Esophagus muscularis mucosa (tissue), 4 donors: ENCODE measurements around the gene NTF3. TPM values are rescaled to one million over a fixed set of nuclear protein-coding genes. Genes with fewer than 3 reads are reported as not detected.

Experiments
- DNase-seq: peaks from one replicate; pipeline ENCODE4 v3.0.0-alpha.2; 2017; ENCODE audit errors: extremely low spot score
- H3K27ac ChIP-seq, 4 donors: fragments of 200-600 bp; sonication (generic); replicated peaks in 1 of 4; 1 replicate in 3 of 4; 2 replicates in 1 of 4; pipeline ENCODE4 v1.5.1; 2016 to 2019; ENCODE audit warnings: mild to moderate bottlenecking in 1 of 4
- H3K27me3 ChIP-seq, 4 donors: fragments of 200-600 bp; sonication (generic); one replicate each; pipeline versions ENCODE4 v1.5.1 to v1.6.0; 2016 to 2019
- H3K36me3 ChIP-seq, 4 donors: fragments of 200-600 bp; sonication (generic); one replicate each; pipeline ENCODE4 v1.5.1; 2016 to 2019
- H3K4me1 ChIP-seq, 4 donors: fragments of 200-600 bp; sonication (generic); one replicate each; pipeline ENCODE4 v1.5.1; 2016 to 2019
- H3K4me3 ChIP-seq, 4 donors: fragments of 200-600 bp; sonication (generic); 1 replicate in 2 of 4; 2 replicates in 2 of 4; pipeline ENCODE4 v1.5.1; 2016 to 2019; ENCODE audit warnings: mild to moderate bottlenecking in 4 of 4, moderate library complexity in 1 of 4
- H3K9me3 ChIP-seq, 4 donors: fragments of 200-600 bp; sonication (generic); 1 replicate in 3 of 4; 2 replicates in 1 of 4; pipeline ENCODE4 v1.5.1; 2016 to 2019
- EP300 ChIP-seq: sonication (generic); formaldehyde crosslinking; IDR thresholded peaks from one replicate; pipeline ENCODE4 v1.6.1; 2017; ENCODE audit warnings: antibody characterized with exemption
- POLR2A ChIP-seq: fragments of 450-650 bp; IDR thresholded peaks from one replicate; pipeline ENCODE4 v1.6.1; 2017; ENCODE audit warnings: antibody characterized with exemption, moderate library complexity, mild to moderate bottlenecking, low read depth
- POLR2AphosphoS5 ChIP-seq, 2 donors: sonication (generic); formaldehyde crosslinking; IDR thresholded peaks; one replicate each; pipeline ENCODE4 v1.6.1; 2017; ENCODE audit warnings: antibody characterized with exemption in 2 of 2
- WGBS: methylation state at CpG from one replicate; pipeline ENCODE4 v1.1.5; 2018; 5-methylcytosine and 5-hydroxymethylcytosine counted together
- intact Hi-C: fragments of 100-400 bp; cut with DNase I; formaldehyde crosslinking; loops from one replicate; pipeline ENCODE4 v1.15.1; 2023
- total RNA-seq, 4 donors: library from RNA; depleted of rRNA; stranded (reverse); fragments of >200 nt; gene quantifications; one replicate each; pipeline versions ENCODE4 v1.1.0 to v1.2.1, GENCODE V29; 2016
- TF ChIP-seq, protein P1 (sequence below), 3 experiments: fragments of 200-600 bp in 2 of 3; fragments of 450-650 bp in 1 of 3; sonication (generic) in 2 of 3; IDR thresholded peaks; one replicate each; pipeline ENCODE4 v1.5.1; 2017 to 2019; ENCODE audit warnings: antibody characterized with exemption in 3 of 3, mild to moderate bottlenecking in 2 of 3, moderate library complexity in 1 of 3

Gene NTF3
- total RNA-seq, 4 donors from 2014 or later: 0.71 to 1.2 (median 1.0) TPM; not detected in 1

DNA sequence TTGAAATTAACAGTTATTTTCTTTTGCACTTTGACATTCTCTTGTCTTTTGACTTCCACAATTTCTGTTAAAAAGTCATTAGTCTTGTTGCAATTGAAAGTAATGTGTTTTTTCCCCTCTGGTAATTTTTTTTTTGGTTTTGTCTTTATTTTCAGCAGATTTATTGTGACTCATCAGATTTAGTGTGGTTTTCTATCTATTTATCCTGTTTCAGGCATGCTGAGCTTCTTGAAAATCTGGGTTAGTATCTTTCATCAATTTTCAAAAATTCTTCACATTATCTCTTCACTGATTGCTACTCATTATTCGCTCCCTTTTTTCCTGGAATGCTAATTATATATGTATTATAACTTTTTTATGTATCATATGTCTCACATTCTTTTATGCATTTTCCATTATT, 15.3 kb upstream of the NTF3 start:
- 100% methylated on average over 1 of the region's 1 CpG for WGBS
- no peak for DNase-seq

DNA sequence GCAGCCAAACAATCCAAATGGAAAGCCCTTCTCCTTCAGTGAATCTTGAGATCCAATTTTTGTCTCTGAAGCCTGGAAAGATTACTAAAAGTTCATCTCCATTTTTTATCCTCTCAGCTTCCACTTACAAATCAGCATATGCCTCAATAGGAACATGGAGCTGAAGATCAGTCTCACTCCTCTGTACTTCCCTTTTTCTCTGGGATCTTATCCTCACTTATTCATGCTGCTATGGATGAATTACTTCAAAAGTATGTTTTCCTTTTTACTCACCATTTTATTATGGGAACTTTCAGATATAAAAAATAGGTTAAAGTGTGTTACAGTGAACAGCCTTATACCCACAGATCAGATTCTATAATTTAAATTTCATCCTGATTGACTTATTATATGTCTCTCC, 14.4 kb upstream of the NTF3 start:
- Histone ChIP-seq H3K4me1 (no peaks in the 10 kb centered on the region), H3K9me3 (peaks cover 0 to 4% (median 0%) of the 10 kb centered on the region in 4 donors), H3K36me3 (no peaks in the 10 kb centered on the region), H3K27ac (no peak overlapping the region), H3K4me3 (no peak overlapping the region), H3K27me3 (peaks cover 0 to 7% (median 0%) of the 10 kb centered on the region in 4 donors)
- no peak for DNase-seq
- intact Hi-C loops: no loop called here
- TF ChIP-seq EP300: no peak
- TF ChIP-seq POLR2AphosphoS5 (IDR thresholded peaks at IDR 0.05): no peak
- TF ChIP-seq, protein P1, sequence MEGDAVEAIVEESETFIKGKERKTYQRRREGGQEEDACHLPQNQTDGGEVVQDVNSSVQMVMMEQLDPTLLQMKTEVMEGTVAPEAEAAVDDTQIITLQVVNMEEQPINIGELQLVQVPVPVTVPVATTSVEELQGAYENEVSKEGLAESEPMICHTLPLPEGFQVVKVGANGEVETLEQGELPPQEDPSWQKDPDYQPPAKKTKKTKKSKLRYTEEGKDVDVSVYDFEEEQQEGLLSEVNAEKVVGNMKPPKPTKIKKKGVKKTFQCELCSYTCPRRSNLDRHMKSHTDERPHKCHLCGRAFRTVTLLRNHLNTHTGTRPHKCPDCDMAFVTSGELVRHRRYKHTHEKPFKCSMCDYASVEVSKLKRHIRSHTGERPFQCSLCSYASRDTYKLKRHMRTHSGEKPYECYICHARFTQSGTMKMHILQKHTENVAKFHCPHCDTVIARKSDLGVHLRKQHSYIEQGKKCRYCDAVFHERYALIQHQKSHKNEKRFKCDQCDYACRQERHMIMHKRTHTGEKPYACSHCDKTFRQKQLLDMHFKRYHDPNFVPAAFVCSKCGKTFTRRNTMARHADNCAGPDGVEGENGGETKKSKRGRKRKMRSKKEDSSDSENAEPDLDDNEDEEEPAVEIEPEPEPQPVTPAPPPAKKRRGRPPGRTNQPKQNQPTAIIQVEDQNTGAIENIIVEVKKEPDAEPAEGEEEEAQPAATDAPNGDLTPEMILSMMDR (IDR thresholded peaks at IDR 0.05): no peak
- TF ChIP-seq POLR2A: no peak

More for the DNA sequence above, 15.3 kb upstream of the NTF3 start:
- Histone ChIP-seq H3K4me3 (no peak overlapping the region), H3K27ac (no peak overlapping the region), H3K9me3 (peaks cover 0 to 11% (median 5%) of the 10 kb centered on the region in 4 donors), H3K27me3 (peaks cover 0 to 7% (median 0%) of the 10 kb centered on the region in 4 donors), H3K36me3 (no peaks in the 10 kb centered on the region), H3K4me1 (no peaks in the 10 kb centered on the region)
- intact Hi-C loops: no loop called here
- TF ChIP-seq, protein P1 (IDR thresholded peaks at IDR 0.05): no peak
- TF ChIP-seq POLR2AphosphoS5 (IDR thresholded peaks at IDR 0.05): no peak
- TF ChIP-seq POLR2A: no peak
- no peak for TF ChIP-seq EP300

DNA sequence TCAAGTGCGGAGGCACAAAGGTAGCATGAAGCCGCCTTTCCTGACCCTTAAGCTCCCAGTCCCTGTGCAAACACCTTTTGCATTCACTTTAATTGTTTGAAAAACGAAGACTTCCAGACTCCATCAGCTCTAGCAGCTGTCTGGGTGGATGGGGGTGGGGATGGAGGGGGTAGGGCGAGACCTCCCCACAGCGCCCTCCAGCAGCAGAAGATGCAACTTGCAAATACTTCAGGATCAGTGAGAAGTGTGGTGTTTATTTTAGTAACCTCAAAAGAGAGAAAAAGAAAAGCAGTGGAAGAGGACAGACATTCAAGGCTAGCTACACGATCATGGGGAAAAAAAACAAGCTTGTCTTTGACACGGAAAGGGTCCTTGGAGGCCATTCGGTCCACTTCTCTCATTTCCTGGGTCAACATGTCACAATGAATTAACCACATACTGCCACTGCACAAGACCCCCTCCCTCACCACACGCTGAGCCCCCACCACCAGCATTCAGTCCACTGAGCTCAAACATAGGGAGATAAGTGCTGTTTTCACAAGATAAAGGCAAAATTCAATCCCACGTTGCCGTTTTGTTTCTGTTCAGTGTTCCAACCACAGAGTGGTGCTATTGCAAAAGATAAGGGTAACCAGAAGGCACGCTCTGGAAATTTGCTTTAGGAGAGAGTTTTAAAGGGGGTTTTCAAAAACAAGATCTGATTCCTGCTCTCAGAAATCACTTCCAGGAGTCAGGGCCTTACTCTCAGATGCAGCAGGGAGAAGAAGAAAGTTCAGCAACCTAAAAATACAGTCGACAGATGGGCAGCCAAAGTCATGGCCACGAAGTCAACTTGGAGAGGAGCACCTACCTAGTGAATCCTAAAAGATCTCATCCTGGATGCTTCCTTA, 3.3 kb upstream of the NTF3 start:
- peak; percentile 89 for DNase-seq
- 31% methylated on average over 14 of the region's 14 CpGs for WGBS
- TF ChIP-seq EP300: no peak
- TF ChIP-seq, protein P1 (IDR thresholded peaks at IDR 0.05): peak in 2 of 3 experiments; percentile 33 to 35
- intact Hi-C loops: no loop called here
- Histone ChIP-seq H3K4me3 (no peak overlapping the region), H3K27ac (no peak overlapping the region), H3K27me3 (peaks cover 0 to 83% (median 39%) of the 10 kb centered on the region in 4 donors), H3K36me3 (no peaks in the 10 kb centered on the region), H3K4me1 (peaks cover 32 to 48% (median 38%) of the 10 kb centered on the region in 4 donors), H3K9me3 (no peaks in the 10 kb centered on the region)

DNA sequence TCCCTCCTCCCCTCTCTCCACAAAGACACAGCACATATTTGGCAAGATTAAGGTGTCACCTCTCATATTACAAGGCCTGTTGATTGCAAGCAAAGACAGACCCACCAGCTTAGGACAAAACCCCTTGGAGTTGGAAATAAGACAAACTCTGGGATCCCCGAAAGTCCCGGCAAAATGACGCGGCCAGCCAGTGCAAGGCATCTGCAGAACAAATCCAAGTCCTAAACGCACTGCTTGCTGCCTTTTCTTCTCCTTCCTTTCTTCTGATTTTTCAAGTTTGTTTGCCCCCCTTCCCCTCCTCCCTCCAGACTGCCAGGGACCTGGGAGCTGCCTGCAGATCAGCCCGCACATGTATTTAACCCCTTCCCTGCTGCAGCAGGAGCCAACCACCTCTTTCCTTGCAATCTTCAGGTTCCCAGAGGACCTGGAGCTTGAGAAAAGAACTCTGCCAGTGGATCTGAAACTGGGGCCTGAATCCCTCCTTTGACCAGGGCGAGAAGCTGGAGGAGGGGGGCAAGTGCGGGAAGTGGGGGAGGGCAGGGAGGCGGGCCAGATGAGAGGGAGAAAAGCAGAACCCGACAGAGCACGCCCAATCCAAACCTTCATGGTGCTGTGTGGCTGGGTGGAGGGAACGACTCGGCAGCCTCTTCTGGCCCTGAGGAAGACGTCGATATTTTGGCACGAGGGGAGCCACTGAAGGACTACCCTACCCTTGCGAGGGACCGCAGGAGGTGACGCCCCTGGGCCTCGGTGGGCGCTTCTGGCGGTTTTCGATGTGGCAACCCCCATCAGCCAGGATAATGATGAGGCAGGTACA, 2.0 kb upstream of the NTF3 start:
- H3K9me3 ChIP-seq: no peaks in the 10 kb centered on the region
- peaks cover 0 to 95% (median 42%) of the 10 kb centered on the region in 4 donors for H3K27me3 ChIP-seq
- peaks cover 32 to 52% (median 41%) of the 10 kb centered on the region in 4 donors for H3K4me1 ChIP-seq
- H3K4me3 ChIP-seq: peak overlapping the region in 2 of 4 donors; percentile 50 to 58
- no peaks in the 10 kb centered on the region for H3K36me3 ChIP-seq
- peak; percentile 87 for DNase-seq
- no peak for TF ChIP-seq POLR2AphosphoS5 (IDR thresholded peaks at IDR 0.05)
- TF ChIP-seq POLR2A: no peak
- no peak for TF ChIP-seq EP300
- TF ChIP-seq, protein P1 (IDR thresholded peaks at IDR 0.05): no peak
- intact Hi-C loops: no loop called here
- WGBS: 22% methylated on average over 17 of the region's 23 CpGs
- no peak overlapping the region for H3K27ac ChIP-seq
